Epidermal melanocyte (primary cell): ENCODE measurements around the gene ITPR3.
A peak's percentile ranks its signal among the peaks of the same experiment; 100 is the strongest.

ENCODE experiments used
- DNase-seq: peaks from one replicate; pipeline ENCODE4 v3.0.0; 2011; ENCODE audit warnings: low spot score; ENCODE audit not compliant: insufficient read length

ITPR3 gene

GRCh38 chr6:33731035-33731434 lies 109.9 kb downstream of the ITPR3 start:
- no peak for DNase-seq

GRCh38 chr6:33731751-33732282 lies 110.7 kb downstream of the ITPR3 start:
- no peak for DNase-seq

DNA sequence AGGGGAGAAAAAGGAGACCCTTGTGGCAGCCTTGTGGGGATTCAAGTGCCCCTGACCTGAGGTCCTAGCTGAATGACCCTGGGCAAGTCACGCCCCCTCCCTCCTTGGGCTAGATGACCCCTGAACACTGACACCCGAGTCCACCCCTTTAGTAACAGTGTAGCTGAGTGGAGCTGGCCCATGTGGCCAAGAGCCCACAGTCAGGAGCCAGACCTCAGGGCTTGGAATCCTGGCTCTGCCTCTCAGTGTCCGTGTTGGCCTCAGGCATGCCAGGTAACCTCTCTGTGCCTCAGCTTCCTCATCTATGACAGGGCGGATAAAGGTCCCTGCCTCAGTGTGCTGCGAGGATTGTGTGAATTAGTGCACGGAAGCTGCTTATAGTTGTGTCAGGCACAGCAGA lies 111.3 kb downstream of the ITPR3 start:
- DNase-seq, result no peak

DNA sequence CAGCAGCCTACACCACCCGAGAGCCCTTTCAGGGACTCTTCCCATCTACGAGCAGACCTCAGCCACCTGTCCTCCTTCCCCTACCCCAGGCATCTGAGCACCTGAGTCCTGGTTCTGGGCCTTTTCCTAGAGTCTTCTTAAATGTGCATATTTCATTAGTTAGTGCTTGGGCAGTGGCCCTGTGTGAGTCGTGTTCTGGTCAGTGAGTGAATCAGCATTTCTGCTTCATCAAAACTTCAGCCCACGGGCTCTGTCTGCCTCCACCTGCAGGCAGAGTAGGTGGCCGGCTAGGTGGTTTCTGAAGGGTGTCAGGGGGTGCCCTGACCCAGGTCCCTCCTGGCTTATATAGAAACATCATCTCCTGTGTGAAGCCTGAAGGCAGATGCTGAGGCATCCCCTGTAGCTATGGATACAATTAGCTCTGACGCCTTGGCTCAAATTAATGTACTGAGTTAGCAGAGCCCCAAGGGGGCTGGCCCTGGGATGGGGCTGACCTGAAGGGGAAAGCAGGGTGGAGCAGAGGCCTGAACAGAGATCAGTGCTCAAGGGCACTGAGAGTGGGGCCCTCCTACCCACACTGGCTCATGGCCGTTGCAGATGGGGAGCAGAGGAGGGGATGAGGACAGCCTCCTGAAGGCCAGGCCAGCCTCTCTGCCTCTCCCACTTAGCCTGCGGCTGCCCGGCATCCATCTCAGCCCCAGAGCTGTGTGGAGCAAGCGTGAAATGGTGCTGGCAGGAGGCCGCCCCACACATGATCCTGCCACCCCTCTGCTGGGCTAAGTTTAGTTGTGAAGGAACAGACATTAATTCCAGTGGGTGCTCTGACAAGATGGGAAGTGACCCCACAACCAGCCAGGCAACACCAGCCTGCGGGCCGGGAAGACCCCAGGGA lies 111.9 kb downstream of the ITPR3 start:
- no peak for DNase-seq

GRCh38 chr6:33733709-33734007 lies 112.5 kb downstream of the ITPR3 start:
- DNase-seq, result no peak

- no peak for DNase-seq
Observed at GRCh38 chr6:33735216-33735615, 114.1 kb downstream of the ITPR3 start.

GRCh38 chr6:33737267-33738026 lies 116.3 kb downstream of the ITPR3 start:
- DNase-seq, result no peak

GRCh38 chr6:33738153-33738552 lies 117.0 kb downstream of the ITPR3 start:
- no peak for DNase-seq

DNA sequence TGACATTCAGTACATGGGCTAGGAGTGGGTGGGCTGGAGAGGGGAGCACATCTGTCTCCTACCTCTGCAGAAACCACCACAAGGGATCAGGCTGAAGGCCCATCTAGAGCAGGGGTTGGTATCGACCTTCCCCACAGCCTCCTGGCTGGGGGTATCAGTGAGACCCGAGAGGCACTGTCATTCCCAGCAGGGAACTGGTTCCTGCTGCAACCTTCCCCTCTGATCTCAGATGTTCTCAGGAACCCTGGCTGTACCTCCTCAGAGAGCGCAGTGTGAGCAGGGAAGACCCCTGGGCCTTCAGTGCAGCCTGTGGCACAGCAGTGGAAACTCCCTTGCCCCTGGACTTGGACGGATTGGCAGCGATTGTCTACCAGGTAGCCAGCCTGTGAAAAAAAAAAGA lies 117.8 kb downstream of the ITPR3 start:
- DNase-seq, result no peak

- no peak for DNase-seq
Observed at GRCh38 chr6:33739571-33739970, 118.4 kb downstream of the ITPR3 start.

DNA sequence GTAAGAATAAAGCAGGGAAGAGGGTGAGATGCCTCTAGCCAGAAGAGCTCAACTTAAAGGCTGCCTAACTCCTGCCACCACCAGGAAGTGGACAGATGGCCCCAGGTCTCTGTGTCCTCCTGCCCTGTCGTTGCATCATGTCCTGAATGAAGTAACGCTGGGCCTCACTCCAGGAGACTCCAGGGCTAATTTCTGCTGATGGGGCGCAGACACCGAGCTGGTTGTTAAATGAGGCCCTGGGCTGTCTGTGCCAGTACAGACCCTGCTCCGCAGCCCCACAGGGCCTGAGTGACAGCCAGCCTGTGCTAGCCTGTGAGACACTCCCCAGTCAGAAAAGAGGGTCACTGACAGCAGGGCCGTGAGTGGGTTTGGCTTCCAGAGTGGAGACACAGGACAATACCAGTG lies 119.1 kb downstream of the ITPR3 start:
- no peak for DNase-seq

DNA sequence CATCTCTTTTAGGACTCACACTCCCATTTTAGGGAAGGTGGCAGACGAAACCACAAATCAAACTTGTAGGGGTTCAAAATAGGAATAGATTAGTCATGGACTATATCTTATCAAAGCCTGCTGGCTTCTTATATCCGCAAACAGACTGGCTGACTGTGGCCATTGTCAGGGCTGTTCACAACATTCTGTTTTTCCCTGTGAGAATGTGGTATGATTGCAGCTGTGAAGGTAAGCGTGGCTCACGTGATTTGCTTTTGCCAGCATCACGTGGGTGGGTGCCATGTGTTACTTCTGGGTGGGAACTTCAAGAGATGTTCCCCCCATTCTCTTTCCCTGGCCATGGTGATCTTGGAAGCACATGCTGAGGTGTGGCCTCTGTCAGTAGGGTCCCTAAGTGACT lies 119.7 kb downstream of the ITPR3 start:
- no peak for DNase-seq

GRCh38 chr6:33742092-33742491 lies 121.0 kb downstream of the ITPR3 start:
- DNase-seq, result no peak

DNA sequence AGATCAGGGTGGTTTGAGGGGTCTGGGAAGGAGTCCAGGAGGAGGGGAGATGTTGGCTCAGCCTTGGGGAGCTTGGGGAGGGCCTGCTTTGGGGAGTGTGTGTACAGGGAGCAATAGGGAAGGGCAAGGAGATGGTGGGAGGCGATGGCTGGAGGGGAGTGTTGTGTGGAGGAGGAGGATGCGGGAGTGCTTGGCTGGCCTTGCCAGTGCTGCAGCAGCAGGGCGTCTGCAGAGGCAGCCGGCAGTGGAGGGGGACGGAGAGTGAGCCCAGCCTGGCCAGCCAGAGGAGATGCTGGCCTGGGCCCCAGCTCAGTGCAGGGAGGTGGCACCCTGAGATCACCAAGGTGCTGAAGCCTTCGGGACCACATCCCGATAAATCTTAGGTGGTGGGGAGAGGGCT lies 121.7 kb downstream of the ITPR3 start:
- DNase-seq, result no peak

- peak; percentile 87 for DNase-seq
Observed at GRCh38 chr6:33744001-33744848, 123.1 kb downstream of the ITPR3 start.

DNA sequence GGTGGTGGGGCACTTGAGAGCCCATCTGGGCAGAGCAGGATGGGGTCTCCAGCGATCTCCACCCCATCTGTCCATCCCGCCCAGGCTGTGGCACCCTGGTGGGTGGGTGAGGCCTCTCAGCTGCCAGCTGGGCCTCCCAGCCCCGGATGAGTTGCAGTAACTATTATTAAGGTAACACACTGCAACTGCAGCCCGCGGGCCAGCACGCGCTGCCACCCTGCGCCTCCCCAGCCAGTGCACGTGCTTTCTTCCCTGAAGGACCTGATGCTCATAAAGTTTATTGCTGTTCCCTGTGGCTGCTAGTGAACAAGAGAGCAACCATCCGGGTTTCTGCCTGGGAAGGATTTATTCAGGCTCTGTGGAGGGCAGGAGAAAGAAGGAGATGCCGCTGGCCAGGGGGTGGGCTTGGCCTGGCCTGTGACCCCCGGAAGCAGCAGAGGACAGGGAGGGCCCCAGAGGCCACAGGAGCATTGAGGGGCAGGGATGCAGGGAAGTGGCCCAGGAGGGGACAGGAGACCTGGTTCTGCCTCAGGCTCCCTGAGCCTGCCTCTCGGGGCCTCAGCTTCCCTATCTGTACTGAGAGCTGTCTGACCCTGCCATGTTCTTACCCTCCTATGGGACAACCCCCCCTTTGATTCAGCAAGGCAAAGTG lies 123.9 kb downstream of the ITPR3 start:
- DNase-seq, result no peak

DNA sequence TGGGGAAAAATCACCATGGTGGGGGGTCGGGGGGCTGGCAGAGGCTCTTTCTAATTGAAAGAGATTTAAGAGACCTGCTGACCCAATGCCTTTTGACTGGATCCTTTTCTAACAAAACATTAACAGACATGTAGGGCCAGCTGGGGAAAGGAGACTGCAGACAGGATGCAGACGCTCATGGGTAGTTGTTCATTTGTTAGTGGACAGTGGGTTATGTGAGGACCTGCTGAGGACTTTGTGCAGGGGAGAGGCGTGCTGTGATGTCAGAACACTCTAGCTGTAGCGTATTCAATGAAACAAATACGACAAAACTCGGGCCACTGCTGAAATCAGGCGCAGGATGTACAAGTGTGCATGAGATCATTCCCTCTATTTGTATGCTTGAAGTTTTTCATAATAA lies 124.4 kb downstream of the ITPR3 start:
- no peak for DNase-seq
